ENCODE results near the gene DRC3.

DNA sequence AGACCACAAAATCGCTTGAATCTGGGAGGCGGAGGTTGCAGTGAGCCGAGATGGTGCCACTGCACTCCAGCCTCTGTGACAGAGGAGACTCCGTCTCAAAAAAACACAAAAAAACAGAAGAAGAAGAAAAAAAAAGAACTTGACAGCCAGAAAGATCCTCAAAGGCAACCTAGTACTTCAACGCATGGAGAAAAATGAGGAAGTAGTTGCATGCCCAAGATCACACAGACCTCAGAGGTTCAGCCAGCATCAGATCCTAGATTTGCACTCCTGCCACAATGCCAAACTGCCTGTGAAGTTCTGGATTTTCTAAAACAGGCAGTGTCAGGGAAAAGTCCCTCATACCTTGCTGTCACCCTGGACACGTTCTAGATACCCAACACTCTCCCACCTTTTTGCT lies 64.8 kb downstream of the DRC3 start:
- TF ChIP-seq, protein P1, sequence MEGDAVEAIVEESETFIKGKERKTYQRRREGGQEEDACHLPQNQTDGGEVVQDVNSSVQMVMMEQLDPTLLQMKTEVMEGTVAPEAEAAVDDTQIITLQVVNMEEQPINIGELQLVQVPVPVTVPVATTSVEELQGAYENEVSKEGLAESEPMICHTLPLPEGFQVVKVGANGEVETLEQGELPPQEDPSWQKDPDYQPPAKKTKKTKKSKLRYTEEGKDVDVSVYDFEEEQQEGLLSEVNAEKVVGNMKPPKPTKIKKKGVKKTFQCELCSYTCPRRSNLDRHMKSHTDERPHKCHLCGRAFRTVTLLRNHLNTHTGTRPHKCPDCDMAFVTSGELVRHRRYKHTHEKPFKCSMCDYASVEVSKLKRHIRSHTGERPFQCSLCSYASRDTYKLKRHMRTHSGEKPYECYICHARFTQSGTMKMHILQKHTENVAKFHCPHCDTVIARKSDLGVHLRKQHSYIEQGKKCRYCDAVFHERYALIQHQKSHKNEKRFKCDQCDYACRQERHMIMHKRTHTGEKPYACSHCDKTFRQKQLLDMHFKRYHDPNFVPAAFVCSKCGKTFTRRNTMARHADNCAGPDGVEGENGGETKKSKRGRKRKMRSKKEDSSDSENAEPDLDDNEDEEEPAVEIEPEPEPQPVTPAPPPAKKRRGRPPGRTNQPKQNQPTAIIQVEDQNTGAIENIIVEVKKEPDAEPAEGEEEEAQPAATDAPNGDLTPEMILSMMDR (IDR thresholded peaks at IDR 0.05; ENCODE audit: low read depth, low read length, missing input control), result no peak
- TF ChIP-seq, protein P2, sequence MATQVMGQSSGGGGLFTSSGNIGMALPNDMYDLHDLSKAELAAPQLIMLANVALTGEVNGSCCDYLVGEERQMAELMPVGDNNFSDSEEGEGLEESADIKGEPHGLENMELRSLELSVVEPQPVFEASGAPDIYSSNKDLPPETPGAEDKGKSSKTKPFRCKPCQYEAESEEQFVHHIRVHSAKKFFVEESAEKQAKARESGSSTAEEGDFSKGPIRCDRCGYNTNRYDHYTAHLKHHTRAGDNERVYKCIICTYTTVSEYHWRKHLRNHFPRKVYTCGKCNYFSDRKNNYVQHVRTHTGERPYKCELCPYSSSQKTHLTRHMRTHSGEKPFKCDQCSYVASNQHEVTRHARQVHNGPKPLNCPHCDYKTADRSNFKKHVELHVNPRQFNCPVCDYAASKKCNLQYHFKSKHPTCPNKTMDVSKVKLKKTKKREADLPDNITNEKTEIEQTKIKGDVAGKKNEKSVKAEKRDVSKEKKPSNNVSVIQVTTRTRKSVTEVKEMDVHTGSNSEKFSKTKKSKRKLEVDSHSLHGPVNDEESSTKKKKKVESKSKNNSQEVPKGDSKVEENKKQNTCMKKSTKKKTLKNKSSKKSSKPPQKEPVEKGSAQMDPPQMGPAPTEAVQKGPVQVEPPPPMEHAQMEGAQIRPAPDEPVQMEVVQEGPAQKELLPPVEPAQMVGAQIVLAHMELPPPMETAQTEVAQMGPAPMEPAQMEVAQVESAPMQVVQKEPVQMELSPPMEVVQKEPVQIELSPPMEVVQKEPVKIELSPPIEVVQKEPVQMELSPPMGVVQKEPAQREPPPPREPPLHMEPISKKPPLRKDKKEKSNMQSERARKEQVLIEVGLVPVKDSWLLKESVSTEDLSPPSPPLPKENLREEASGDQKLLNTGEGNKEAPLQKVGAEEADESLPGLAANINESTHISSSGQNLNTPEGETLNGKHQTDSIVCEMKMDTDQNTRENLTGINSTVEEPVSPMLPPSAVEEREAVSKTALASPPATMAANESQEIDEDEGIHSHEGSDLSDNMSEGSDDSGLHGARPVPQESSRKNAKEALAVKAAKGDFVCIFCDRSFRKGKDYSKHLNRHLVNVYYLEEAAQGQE (IDR thresholded peaks at IDR 0.05), result no peak
- no peak for TF ChIP-seq TAF1 (conservative IDR thresholded peaks at IDR 0.05)
- no peak for TF ChIP-seq YY1 (IDR thresholded peaks at IDR 0.05)
- no peak for TF ChIP-seq FOXA1 (IDR thresholded peaks at IDR 0.05)
- TF ChIP-seq RAD21 (IDR thresholded peaks at IDR 0.05), result no peak
- TF ChIP-seq, protein P3, sequence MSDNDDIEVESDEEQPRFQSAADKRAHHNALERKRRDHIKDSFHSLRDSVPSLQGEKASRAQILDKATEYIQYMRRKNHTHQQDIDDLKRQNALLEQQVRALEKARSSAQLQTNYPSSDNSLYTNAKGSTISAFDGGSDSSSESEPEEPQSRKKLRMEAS (IDR thresholded peaks at IDR 0.05), result no peak
- TF ChIP-seq, protein P4, sequence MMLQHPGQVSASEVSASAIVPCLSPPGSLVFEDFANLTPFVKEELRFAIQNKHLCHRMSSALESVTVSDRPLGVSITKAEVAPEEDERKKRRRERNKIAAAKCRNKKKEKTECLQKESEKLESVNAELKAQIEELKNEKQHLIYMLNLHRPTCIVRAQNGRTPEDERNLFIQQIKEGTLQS (IDR thresholded peaks at IDR 0.05), result no peak
- no peak for TF ChIP-seq GABPA (IDR thresholded peaks at IDR 0.05 in 1 of 2, conservative IDR thresholded peaks at IDR 0.05 in 1 of 2)
